HFFc6 (cell line): Measurements from ENCODE around the gene RPS17. TPM values are rescaled to one million over a fixed set of nuclear protein-coding genes. Genes with fewer than 3 reads are reported as not detected.

Experiments
- DNase-seq: peaks from one replicate; pipeline ENCODE4 v3.0.0-alpha.2; 2018
- H3K27ac Mint-ChIP-seq: 2 replicates; pipeline ENCODE4 v1.8.0; 2020; ENCODE audit warnings: mild to moderate bottlenecking, mixed read lengths
- H3K27me3 Mint-ChIP-seq: 2 replicates; pipeline ENCODE4 v1.8.0; 2021; ENCODE audit warnings: mild to moderate bottlenecking, moderate library complexity, mixed read lengths; ENCODE audit not compliant: insufficient read depth
- H3K36me3 Mint-ChIP-seq: 2 replicates; pipeline ENCODE4 v1.8.0; 2021; ENCODE audit warnings: low read depth, mixed read lengths
- H3K4me1 Mint-ChIP-seq: 2 replicates; pipeline ENCODE4 v1.8.0; 2020; ENCODE audit warnings: low read depth, mixed read lengths
- H3K4me3 Mint-ChIP-seq: 2 replicates; pipeline ENCODE4 v1.8.0; 2020; ENCODE audit warnings: mild to moderate bottlenecking, moderate library complexity, mixed read lengths
- H3K9me3 Mint-ChIP-seq: 2 replicates; pipeline ENCODE4 v1.8.0; 2020; ENCODE audit warnings: mild to moderate bottlenecking, mixed read lengths
- CTCF ChIP-seq: fragments of 200-600 bp; sonication (generic); IDR thresholded peaks from 2 replicates; pipeline ENCODE4 v1.5.0; 2021; ENCODE audit warnings: antibody characterized with exemption, mild to moderate bottlenecking
- long read RNA-seq: library from polyadenylated mRNA; unstranded; transcript quantifications from one replicate; pipeline ENCODE4 v2.0.0, GENCODE V29; 2019
- total RNA-seq, 6 experiments: library from RNA; stranded (reverse); fragmentation: NEBNext Ultra II Directional; extraction: Animal tissue kit (Norgen Biotek cat#: 25700); gene quantifications; 2 replicates in 1 of 6; 3 replicates in 5 of 6; pipeline ENCODE4 v1.2.3, GENCODE V29; 2021

Gene RPS17
- 1,000 to 10,000 TPM; 1,467 to 1,843 (median 1,822) TPM for total RNA-seq
- long read RNA-seq, transcript RPS17-210 (5 exons, 488 nt) = major isoform, 1,508 of 1,514 reads
- long read RNA-seq, partial matches to known transcripts = 0 of 1,514 reads
- long read RNA-seq, other reads (novel, unspliced or antisense) = 4 of 1,514 reads

GRCh38 chr15:82540055-82540983, at the start of gene RPS17:
Gene RPS17 (minus strand): TSS chr15:82540457. CDS start chr15:82540428, 29 bp downstream.
- no peaks in the 10 kb centered on the region for H3K9me3 Mint-ChIP-seq
- peak; percentile 100 for TF ChIP-seq CTCF
- H3K27ac Mint-ChIP-seq = peak within 1 kb of the TSS; percentile 98
- peaks cover 49% of the 10 kb centered on the region for H3K4me1 Mint-ChIP-seq
- peaks cover 13% of the 10 kb centered on the region for H3K27me3 Mint-ChIP-seq
- H3K4me3 Mint-ChIP-seq = peak within 1 kb of the TSS; percentile 100
- peak; percentile 92 for DNase-seq
- peaks cover 52% of the 10 kb centered on the region for H3K36me3 Mint-ChIP-seq

- Mint-ChIP-seq H3K9me3 (no peaks in the 10 kb centered on the region), H3K27ac (no peak overlapping the region), H3K27me3 (peaks cover 1% of the 10 kb centered on the region), H3K4me1 (peaks cover 9% of the 10 kb centered on the region), H3K36me3 (no peaks in the 10 kb centered on the region), H3K4me3 (no peak overlapping the region)
- DNase-seq = no peak
- no peak for TF ChIP-seq CTCF
Observed at GRCh38 chr15:82587805-82588204, 47.5 kb upstream of the RPS17 start.

- Mint-ChIP-seq H3K27ac (no peak overlapping the region), H3K4me1 (peaks cover 9% of the 10 kb centered on the region), H3K36me3 (no peaks in the 10 kb centered on the region), H3K9me3 (no peaks in the 10 kb centered on the region), H3K27me3 (no peaks in the 10 kb centered on the region; the same call in none of the 2 replicates), H3K4me3 (no peak overlapping the region)
- TF ChIP-seq CTCF = no peak; the same call in 1 of the 2 replicates
- no peak for DNase-seq
Observed at GRCh38 chr15:82585072-82585471, 44.8 kb upstream of the RPS17 start.

GRCh38 chr15:82580713-82581112, 40.5 kb upstream of the RPS17 start:
- Mint-ChIP-seq H3K4me1 (peaks cover 9% of the 10 kb centered on the region), H3K27me3 (no peaks in the 10 kb centered on the region; the same call in 1 of the 2 replicates), H3K36me3 (no peaks in the 10 kb centered on the region), H3K9me3 (no peaks in the 10 kb centered on the region), H3K4me3 (no peak overlapping the region), H3K27ac (no peak overlapping the region)
- no peak for TF ChIP-seq CTCF
- no peak for DNase-seq

- DNase-seq = no peak
- Mint-ChIP-seq H3K27me3 (no peaks in the 10 kb centered on the region; the same call in none of the 2 replicates), H3K4me1 (peaks cover 25% of the 10 kb centered on the region), H3K27ac (no peak overlapping the region), H3K9me3 (no peaks in the 10 kb centered on the region), H3K36me3 (no peaks in the 10 kb centered on the region), H3K4me3 (no peak overlapping the region)
- TF ChIP-seq CTCF = no peak
Observed at GRCh38 chr15:82575335-82575734, 35.1 kb upstream of the RPS17 start.
